NCI-H774 (cell line): ENCODE data around the gene COL23A1.

Experiments used
- DNase-seq: peaks from one replicate; lab custom pipeline; 2025; lab: John Stamatoyannopoulos, UW

COL23A1 gene

GRCh38 chr5:178391480-178391879 lies 198.7 kb downstream of the COL23A1 start:
- no peak for DNase-seq

DNA sequence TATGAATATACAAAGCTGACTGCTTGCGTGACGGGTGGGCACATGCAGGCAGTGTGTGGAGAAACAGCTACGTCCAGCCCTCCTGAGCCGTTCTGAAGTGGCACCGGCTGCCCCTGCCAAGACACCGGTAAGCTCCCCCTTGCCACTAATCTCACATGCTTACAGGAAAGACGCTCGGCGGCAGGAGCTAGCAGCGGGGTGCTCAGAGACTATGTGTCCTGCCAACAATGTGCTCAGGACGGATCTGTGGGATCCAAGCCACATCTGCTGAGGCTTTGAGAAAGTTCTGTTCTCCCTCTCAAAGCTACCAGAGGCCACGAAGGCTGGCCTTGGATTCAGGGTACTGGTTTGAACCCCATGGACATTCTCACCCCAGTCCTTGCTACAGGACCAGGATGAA lies 200.4 kb downstream of the COL23A1 start:
- DNase-seq = no peak

DNA sequence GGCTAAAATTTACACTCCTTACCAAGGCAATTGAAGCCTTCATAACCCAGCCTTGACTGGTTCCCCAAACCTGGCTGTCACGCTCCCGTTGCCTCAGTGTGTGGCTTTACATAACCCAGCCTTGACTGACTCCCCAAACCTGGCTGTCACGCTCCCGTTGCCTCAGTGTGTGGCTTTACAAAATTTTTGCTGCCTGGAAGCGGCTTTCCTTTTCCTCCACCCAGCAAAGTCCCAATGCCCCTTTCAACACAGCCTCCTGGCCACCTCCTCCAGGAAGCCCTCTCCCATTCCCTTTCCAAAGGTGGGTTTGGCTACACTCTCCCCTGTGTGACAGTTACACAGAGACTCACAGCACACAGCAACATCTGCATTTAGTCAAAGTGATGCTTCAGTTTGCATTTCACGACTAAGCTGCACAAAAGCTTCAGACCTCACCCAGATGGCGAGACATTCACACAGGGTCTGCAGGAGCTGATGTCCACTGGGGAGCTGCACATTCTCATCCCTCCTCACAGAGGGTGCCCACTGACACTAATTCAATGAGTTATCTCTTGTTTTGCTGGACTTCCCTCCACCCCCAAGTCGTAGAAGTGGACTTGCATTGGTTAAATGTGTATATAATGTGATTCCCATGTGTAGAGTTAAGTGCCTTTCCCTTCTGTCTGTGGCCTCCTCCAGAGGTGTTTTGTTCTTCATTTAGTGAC lies 201.0 kb downstream of the COL23A1 start:
- no peak for DNase-seq

DNA sequence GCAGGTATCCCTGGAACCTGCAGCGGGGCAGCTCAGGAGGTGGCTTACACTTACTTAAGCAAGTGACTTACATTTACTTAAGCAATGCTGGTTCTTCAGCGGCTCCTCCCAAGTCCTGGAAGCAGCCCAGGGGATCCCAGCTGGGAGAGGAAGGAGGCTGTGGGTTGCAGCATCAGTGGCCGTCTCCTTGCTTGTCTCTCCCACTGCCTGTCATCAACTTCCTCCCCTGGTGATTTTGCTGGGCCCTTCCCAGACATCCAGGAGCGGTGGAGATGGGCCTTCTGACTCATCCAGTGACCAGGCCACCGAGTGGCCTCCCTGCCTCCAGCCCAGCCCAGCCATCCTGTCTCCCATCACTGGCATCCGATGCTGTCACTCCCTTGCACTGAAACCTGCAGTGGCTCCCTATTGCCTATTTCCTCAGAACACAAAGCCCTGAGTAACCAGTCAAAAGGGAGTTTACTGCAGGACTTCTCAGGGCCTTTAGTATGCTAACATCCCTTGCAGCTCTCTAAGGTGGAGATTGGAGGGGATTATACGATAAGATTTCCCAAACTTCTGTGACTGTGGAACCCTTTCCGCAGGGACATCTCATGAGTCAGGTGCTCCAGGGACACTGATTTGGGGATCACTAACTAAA lies 201.7 kb downstream of the COL23A1 start:
- no peak for DNase-seq

- no peak for DNase-seq
These were observed 202.4 kb downstream of the COL23A1 start for GRCh38 chr5:178387856-178388190.

- DNase-seq = no peak
These were observed 202.9 kb downstream of the COL23A1 start for GRCh38 chr5:178387061-178387855.

GRCh38 chr5:178386336-178386931 lies 203.8 kb downstream of the COL23A1 start:
- no peak for DNase-seq

DNA sequence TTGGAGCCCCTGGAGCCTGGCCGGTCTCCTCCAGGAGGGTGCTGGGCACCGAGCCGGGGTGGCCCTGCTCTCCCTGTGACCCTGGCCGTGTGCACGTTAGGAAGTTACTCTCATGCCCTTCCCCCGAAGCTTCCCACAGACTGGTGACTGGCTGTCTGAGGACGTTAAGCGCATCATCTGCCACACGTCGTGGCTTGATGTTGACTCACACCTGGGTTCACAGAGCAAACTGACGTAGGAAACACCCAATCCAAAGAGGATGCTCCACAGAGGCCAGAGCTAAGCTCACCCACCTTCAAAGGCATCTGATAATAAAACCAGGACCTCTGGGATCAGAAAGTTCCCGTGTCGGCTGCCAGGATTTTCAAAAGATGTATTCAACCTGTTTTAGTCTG lies 204.7 kb downstream of the COL23A1 start:
- DNase-seq = no peak

- DNase-seq = no peak
These were observed 205.2 kb downstream of the COL23A1 start for GRCh38 chr5:178384816-178385495.

- no peak for DNase-seq
These were observed 206.0 kb downstream of the COL23A1 start for GRCh38 chr5:178383919-178384815.

- DNase-seq = no peak
These were observed 206.8 kb downstream of the COL23A1 start for GRCh38 chr5:178383301-178383918.

DNA sequence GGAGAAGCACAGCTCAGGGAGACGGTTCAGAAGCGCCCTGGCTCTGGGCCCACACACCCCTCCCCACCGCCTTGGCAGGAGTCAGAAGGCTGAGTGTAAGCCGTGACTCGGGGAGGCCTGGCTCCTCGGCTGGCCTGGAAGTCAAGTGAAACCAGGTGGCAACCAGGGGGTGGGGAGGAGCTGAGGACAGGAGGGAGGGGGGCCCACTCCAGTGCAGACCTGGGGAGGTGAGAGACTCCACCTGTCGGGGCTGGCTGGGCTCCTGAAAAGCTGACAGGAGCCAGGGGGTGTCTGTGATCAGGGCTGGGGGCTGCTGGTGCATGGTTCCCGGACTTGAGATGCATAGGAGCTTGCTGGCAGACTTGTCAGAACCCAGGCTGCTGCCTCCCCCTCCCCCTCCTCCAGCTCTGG lies 207.4 kb downstream of the COL23A1 start:
- no peak for DNase-seq

GRCh38 chr5:178381921-178382695 lies 208.1 kb downstream of the COL23A1 start:
- no peak for DNase-seq

DNA sequence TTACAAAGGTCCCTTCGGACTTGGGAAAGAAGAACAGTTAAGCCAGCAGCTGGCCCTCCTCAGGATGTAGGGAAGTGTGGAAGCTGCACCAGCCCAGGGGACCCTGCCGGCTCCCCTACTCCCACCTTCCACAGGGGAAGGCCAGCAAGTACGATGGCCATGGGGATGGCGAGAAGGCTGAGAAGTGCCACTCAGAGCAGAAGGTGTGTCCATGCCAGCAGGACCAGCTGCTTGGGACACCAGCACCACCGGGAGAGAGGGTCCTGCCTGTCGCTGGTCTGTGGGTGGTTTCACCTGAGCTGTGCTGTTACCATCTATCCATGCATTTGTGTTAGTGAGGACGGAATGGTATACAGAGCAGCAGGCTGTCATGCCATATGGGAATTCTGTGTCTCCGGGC lies 209.0 kb downstream of the COL23A1 start:
- no peak for DNase-seq

DNA sequence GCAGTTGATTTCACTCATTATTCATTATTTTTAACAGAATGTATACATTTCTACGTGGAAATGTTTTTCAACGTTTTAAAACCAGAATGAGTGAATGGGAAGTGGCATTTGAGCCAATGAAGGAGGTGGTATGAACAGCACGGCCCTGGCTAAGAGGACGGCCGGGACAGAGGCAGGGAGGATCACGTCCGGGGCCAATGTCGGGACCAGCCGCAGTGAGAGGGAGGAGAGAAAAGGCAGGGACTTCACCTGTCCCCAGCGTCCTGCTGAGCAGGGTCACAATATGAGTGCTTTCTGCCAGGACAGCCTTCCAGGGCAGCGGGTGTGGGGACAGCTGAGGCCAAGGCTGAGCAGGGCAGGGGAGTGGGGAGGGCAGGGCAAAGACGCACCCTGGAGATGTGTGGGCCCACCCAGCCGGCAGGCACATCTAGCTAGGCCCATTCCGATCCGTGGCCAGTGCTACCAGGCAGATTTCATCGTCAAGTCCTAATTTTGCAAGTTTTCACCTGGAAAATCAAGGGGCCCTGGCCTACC lies 209.6 kb downstream of the COL23A1 start:
- DNase-seq = no peak

DNA sequence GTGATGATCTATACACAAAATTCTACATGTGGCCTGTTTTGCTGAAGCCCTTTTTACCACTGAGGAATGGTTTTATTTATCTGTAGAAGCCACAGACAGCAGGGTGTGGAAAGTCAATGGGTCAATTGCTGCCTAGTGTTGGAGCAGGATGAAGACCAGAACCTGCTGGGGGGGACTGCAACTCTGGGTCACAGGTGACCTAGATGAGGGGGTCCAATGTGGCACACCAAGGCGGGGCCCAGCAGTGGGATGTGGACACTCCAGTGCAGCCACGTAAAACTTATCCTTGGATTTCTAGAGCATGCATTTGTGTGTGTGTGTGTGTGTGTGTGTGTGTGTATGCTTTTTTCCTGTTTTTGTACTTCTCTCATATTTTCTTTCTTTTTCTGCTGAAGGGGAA lies 210.1 kb downstream of the COL23A1 start:
- no peak for DNase-seq

DNA sequence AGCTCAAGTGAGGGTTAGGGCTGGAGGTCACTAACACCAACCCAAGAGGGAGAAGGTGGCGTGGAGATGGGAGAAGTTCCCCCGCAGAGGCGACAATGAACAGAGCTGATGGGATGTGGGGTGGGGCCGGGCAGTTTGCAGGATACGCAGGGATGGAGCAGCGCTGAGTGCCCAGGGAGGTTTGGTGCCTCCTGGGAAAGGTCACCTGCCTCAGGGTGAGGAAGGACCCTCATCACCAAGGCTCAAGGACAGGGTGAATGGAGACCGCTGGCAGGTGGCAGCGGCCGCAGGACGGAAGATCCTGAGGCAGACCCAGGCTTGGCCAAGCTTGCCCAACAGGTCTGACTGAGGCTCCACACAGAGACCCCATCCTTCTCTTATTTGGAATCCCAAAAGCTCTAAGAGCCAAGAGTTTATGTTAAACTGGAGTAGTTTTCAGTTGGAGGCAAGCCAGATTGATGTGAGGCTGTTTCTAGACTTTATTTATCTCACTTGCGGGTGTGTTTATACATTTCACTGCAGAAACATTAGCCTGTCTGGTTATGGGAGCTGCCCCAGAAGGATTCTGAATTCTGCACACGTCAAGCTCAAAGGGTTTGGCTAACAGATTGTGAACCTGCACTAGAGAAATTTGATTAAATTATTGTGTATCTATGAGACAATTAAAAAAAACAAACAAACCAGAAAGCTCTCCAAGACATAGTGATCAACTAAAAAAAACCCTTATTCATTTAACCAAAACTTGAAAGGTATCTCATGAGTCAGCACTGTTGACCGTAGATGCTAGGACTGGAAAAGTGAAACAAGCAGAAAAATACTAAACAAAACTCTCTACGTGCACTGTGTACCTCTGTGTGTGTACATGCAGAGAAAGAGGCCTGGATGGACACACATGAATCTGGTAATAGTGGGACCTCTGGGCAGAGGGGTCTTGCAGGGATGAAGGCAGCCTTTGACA lies 211.4 kb downstream of the COL23A1 start:
- DNase-seq = no peak

DNA sequence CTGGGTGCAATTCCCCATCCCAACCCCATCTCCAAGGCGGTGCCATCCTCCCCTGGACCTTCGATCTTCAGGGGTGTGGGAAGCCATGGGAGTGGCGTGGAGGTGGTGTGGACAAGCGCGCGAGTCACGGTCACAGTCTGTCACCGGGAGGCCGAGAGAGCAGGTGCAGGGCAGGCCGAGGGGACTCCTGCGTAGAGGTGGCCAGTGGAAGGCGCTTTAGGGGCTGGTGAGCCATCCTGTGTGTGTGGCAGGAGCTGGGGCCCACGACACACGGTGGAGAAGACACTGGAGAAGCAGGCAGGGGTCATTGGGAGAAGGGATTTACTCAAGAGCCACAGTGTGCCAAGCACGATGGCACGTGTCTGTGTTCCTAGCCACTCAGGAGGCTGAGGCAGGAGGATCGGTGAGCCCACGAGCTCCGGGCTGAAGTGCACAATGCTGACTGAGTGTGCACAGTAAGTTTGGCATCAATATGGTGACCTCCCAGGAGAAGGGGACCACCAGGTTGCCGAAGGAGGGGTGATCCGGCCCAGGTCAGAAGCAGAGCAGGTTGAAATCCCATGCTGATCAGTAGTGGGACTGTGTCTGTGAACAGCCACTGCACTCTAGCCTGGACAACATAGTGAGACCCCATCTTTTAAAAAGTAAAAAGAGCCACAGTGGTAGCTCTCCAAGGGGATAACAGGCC lies 212.5 kb downstream of the COL23A1 start:
- DNase-seq = no peak
